ENCODE results near the gene SOWAHC. TPM values are rescaled to one million over a fixed set of nuclear protein-coding genes. Genes with fewer than 3 reads are reported as not detected.

The SOWAHC gene
- total and polyA plus RNA-seq, 2 of the 13 experiments (the other 11 are each of a cell fraction or from before 2014, with no cell fraction given), result 21.2 to 22.5 TPM

GRCh38 chr2:109660046-109660860 is 46.1 kb downstream of the SOWAHC start:
- ATAC-seq (peak; percentile 72), DNase-seq (ENCODE audit: low spot score) (peak; percentile 65), FAIRE-seq (peak; percentile 4)
- intact Hi-C loops (cut with micrococcal nuclease; ENCODE audit: unreplicated experiment), result no loop called here
- ChIA-PET POLR2A (interaction anchor here (0.7 to 4.9 kb wide), 7 partner anchors 11 to 46 kb away, joined by 3 to 38 read pairs (median 4); partner anchors contain the start of genes SEPTIN10 and SOWAHC), CTCF (ENCODE audit: low intra/inter-chr PET ratio, low total read pairs) (no interaction called here)
- Histone ChIP-seq H3K27me3 (ENCODE audit: control insufficient read depth in 1 of 2, insufficient read depth in 2 of 2, low read length in 2 of 2) (no peaks in the 10 kb centered on the region), H3K79me2 (ENCODE audit: insufficient read depth, low read length) (no peaks in the 10 kb centered on the region), H3K4me3 (replicated peaks in 1 of 3; ENCODE audit: insufficient read depth in 1 of 3, low read depth in 2 of 3, low read length in 3 of 3) (peak overlapping the region in 2 of 3 experiments; percentile 38 to 45; a peak in 4 of 6 replicates), H3K4me1 (ENCODE audit: insufficient read depth, low read length) (peaks cover 58% of the 10 kb centered on the region), H3K27ac (ENCODE audit: extremely low read length, insufficient read depth, low read length) (no peak overlapping the region), H3K36me3 (replicated peaks in 1 of 2; ENCODE audit: control insufficient read depth in 1 of 2, insufficient read depth in 2 of 2, low read length in 2 of 2) (no peaks in the 10 kb centered on the region), H3K9ac (ENCODE audit: insufficient read depth, low read depth, low read length) (peak overlapping the region; percentile 42), H4K20me1 (ENCODE audit: insufficient read depth, low read length) (no peaks in the 10 kb centered on the region), H3K4me2 (ENCODE audit: low read depth, low read length) (peak overlapping the region; percentile 66), H3K9me3 (ENCODE audit: low read length) (no peaks in the 10 kb centered on the region), H2AFZ (ENCODE audit: low read length) (peak overlapping the region; percentile 32)
- in situ Hi-C loops (cut with HindIII; ENCODE audit: extremely low pct_ligation_motif_present, low pct_unique_long_range_greater_than_20kb), result loop anchor here (5.0 kb wide), 2 partner anchors 43 to 52 kb away; no protein-coding TSS in a partner anchor
- WGBS (ENCODE audit: low lambda C conversion rate), result 57% methylated on average over 3 of the region's 3 CpGs
- no TSS peak for BruUV-seq (replicated peaks)
- TF ChIP-seq SRY (CRISPR knock-in tag; IDR thresholded peaks at IDR 0.05) (no peak), HMGXB3 (CRISPR knock-in tag; IDR thresholded peaks at IDR 0.05; ENCODE audit: borderline replicate concordance) (0 out of 2 replicates have a peak, but pooled peaks have one; percentile 9), ZNF317 (CRISPR knock-in tag; IDR thresholded peaks at IDR 0.05) (no peak), EED (CRISPR knock-in tag; IDR thresholded peaks at IDR 0.05) (no peak), ZNF800 (CRISPR knock-in tag; IDR thresholded peaks at IDR 0.05) (no peak), KAT8 (CRISPR knock-in tag; IDR thresholded peaks at IDR 0.05) (no peak), TGIF2 (CRISPR knock-in tag; IDR thresholded peaks at IDR 0.05) (no peak), HOMEZ (CRISPR knock-in tag; IDR thresholded peaks at IDR 0.05; ENCODE audit: low read depth) (no peak), ADNP (CRISPR knock-in tag; IDR thresholded peaks at IDR 0.05) (no peak), AKAP8 (CRISPR knock-in tag; IDR thresholded peaks at IDR 0.05) (no peak), TBX3 (IDR thresholded peaks at IDR 0.05; ENCODE audit: borderline replicate concordance) (no peak), ZNF281 (CRISPR knock-in tag; IDR thresholded peaks at IDR 0.05; ENCODE audit: borderline replicate concordance) (no peak)
